Endothelial cell (in vitro differentiated cells): Measurements from ENCODE around the gene LMNA. TPM values are rescaled to one million over a fixed set of nuclear protein-coding genes. Genes with fewer than 3 reads are reported as not detected.

ENCODE experiments used
- DNase-seq: peaks from one replicate; pipeline ENCODE4 v3.0.0; 2021; ENCODE audit warnings: low spot score
- H3K27ac Mint-ChIP-seq: one replicate; pipeline ENCODE4 v1.8.0; 2021; ENCODE audit warnings: mixed read lengths, inconsistent platforms; ENCODE audit not compliant: unreplicated experiment
- H3K27me3 Mint-ChIP-seq: one replicate; pipeline ENCODE4 v1.8.0; 2021; ENCODE audit warnings: mild to moderate bottlenecking, moderate library complexity, mixed read lengths, inconsistent platforms; ENCODE audit not compliant: unreplicated experiment
- H3K36me3 Mint-ChIP-seq: one replicate; pipeline ENCODE4 v1.8.0; 2021; ENCODE audit warnings: mild to moderate bottlenecking, low read depth, mixed read lengths, inconsistent platforms; ENCODE audit not compliant: unreplicated experiment
- H3K4me1 Mint-ChIP-seq: one replicate; pipeline ENCODE4 v1.8.0; 2021; ENCODE audit warnings: mild to moderate bottlenecking, mixed read lengths, inconsistent platforms; ENCODE audit not compliant: unreplicated experiment
- H3K4me3 Mint-ChIP-seq: one replicate; pipeline ENCODE4 v1.8.0; 2021; ENCODE audit warnings: mild to moderate bottlenecking, mixed read lengths, inconsistent platforms; ENCODE audit not compliant: unreplicated experiment
- H3K9me3 Mint-ChIP-seq: one replicate; pipeline ENCODE4 v1.8.0; 2021; ENCODE audit warnings: mixed read lengths, inconsistent platforms; ENCODE audit not compliant: unreplicated experiment
- CTCF ChIP-seq: fragments of 200-600 bp; sonication (generic); IDR thresholded peaks from one replicate; pipeline ENCODE4 v1.5.0; 2021; ENCODE audit warnings: antibody characterized with exemption; ENCODE audit not compliant: unreplicated experiment
- total RNA-seq: library from RNA; stranded (reverse); fragmentation: NEBNext Ultra II Directional; extraction: Animal tissue kit (Norgen Biotek cat#: 25700); gene quantifications from one replicate; pipeline ENCODE4 v1.2.1, GENCODE V29; 2021; ENCODE audit not compliant: unreplicated experiment

The LMNA gene
- total RNA-seq, 1 donor from 2014 or later = 35.8 TPM

- no peak for TF ChIP-seq CTCF
- Mint-ChIP-seq H3K4me3 (no peak overlapping the region), H3K36me3 (peaks cover 37% of the 10 kb centered on the region), H3K9me3 (no peaks in the 10 kb centered on the region), H3K27me3 (peaks cover 17% of the 10 kb centered on the region), H3K27ac (no peak overlapping the region), H3K4me1 (peaks cover 61% of the 10 kb centered on the region)
- DNase-seq = no peak
Observed at GRCh38 chr1:156099282-156099681, 15.2 kb upstream of the LMNA start.

- H3K4me3 Mint-ChIP-seq = peak overlapping the region; percentile 29
- H3K36me3 Mint-ChIP-seq = peaks cover 37% of the 10 kb centered on the region
- peaks cover 72% of the 10 kb centered on the region for H3K4me1 Mint-ChIP-seq
Observed at GRCh38 chr1:156100205-156100995, 14.1 kb upstream of the LMNA start.

GRCh38 chr1:156101880-156102279 lies 12.6 kb upstream of the LMNA start:
- Mint-ChIP-seq H3K4me3 (no peak overlapping the region), H3K4me1 (peaks cover 73% of the 10 kb centered on the region), H3K27me3 (peaks cover 30% of the 10 kb centered on the region), H3K27ac (peak overlapping the region; percentile 82), H3K9me3 (no peaks in the 10 kb centered on the region), H3K36me3 (peaks cover 25% of the 10 kb centered on the region)
- TF ChIP-seq CTCF = no peak
- no peak for DNase-seq

More at GRCh38 chr1:156100205-156100995, 14.1 kb upstream of the LMNA start:
- Mint-ChIP-seq H3K9me3 (no peaks in the 10 kb centered on the region), H3K27me3 (peaks cover 25% of the 10 kb centered on the region), H3K27ac (peak overlapping the region; percentile 72)
- no peak for DNase-seq
- no peak for TF ChIP-seq CTCF

- Mint-ChIP-seq H3K36me3 (peaks cover 20% of the 10 kb centered on the region), H3K27me3 (peaks cover 32% of the 10 kb centered on the region), H3K4me3 (peak overlapping the region; percentile 58), H3K9me3 (no peaks in the 10 kb centered on the region), H3K27ac (peak overlapping the region; percentile 91), H3K4me1 (peaks cover 70% of the 10 kb centered on the region)
- no peak for TF ChIP-seq CTCF
- DNase-seq = no peak
Observed at GRCh38 chr1:156102633-156103511, 11.6 kb upstream of the LMNA start.
